ENCODE measurements around the gene AOX1.
"Not testable (repeated sequence)": the region's sequence is repeated elsewhere in the genome, so short reads cannot be mapped to it uniquely, and the experiment has no call there.

Gene AOX1

DNA sequence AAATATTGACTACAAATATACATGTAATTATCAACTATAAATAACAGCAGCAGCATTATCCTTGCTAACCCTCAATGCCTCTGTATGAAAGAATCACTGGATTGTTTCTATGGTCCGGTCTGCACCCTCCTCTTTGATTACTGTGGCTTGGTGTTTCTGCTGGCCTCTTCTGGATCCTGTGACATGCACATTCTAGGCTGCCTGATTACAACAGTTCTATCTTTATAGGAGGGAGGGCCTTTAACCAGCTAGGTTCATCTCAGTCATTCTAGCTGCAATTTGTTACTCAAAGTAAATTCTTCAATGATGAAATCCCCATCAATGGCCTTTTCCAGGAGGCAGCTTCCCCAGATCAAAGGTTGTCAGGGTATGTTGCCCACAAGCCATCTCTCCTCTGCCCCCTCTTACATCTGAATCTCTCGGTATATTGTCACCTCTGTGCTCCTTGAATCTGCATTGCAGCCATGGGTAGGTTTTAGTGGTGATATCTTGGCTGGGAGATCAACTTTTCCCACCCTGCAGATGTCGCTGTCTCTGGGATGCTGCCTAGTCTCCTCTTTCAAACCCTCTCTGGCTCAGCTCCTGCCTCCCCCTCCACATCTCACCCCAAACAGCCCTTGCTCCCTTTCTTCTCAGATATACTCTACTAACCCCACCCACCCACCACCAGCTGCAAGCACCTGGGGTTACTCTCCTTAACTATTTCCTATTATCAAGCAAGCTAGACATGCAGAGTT is 119.7 kb downstream of the AOX1 start:
- no peak for FAIRE-seq

DNA sequence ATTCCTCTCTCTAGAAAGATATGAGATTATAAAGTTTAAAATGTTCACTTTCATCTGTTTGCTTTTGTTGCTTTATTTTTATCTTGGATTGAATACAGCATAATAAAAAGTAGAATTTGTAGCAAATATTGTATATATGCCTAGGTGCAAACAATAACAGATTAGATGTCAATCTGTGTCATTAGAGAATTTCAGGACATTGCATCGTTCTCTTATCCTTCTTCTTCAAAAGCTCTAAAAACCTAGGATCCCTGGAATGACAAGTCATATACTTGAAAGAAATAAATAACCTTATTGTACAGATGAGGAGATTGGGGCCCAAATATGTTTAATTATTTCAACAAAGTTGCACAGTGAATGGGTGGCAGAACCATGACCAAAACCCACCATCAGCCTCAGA is 123.1 kb downstream of the AOX1 start:
- FAIRE-seq, result no peak

DNA sequence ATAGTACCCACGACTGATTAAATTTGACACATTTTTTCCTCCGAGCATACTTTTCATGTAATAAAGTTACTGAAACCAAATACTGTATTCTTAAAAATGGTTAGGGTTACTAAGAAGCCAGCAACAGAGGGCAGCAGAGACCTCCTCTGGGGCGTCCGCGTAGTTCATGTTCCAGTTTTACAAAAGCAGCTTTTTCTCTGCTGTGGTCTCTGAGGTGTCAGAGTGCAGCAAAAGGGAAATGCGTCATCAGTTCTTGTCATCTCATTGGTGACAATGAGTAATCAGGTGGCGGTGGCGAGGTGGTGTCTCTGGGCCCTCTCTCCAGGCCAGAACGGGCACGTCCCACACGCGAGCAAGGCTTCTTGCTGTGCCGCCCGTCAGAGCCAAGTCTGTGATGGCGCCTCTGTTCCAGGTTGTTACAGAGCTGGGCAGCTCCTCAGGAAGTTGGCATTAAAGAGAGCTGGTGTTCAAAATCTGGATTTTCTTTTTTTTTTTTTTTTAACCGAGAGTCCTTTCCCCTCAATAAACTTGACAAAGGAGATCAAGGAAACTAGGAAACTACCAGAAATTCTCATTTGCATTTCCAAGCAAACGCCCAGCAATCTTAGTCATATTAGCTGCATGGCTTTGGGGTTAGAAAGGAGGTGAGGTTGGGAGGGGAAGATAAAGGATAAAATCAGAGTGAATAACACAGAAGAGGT is 127.3 kb downstream of the AOX1 start:
- FAIRE-seq, result no peak

DNA sequence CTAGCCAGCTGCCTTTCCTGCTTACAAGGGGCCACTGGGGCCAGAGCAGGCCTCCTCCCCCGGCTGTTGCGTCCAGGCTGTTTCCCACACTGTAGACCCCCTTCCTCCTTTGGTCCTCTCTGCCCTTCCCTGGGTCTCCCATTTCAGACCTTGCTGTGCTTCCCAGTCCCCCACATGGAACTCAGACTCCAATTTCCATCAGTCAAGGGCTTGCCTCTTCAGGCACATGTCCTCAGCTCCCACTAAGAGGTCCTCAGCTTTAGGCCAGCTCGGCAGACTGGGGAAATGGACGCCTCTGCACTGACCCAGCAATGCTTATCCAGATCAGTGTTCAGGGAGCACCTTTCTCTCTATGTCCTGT is 127.9 kb downstream of the AOX1 start:
- FAIRE-seq, result no peak

DNA sequence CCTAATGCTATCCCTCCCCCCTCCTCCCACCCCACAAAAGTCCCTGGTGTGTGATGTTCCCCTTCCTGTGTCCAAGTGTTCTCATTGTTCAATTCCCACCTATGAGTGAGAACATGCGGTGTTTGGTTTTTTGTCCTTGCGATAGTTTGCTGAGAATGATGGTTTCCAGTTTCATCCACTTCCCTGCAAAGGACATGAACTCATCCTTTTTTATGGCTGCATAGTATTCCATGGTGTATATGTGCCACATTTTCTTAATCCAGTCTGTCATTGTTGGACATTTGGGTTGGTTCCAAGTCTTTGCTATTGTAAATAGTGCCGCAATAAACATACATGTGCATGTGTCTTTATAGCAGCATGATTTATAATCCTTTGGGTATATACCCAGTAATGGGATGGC is 129.2 kb downstream of the AOX1 start:
- FAIRE-seq, result not testable (repeated sequence)

DNA sequence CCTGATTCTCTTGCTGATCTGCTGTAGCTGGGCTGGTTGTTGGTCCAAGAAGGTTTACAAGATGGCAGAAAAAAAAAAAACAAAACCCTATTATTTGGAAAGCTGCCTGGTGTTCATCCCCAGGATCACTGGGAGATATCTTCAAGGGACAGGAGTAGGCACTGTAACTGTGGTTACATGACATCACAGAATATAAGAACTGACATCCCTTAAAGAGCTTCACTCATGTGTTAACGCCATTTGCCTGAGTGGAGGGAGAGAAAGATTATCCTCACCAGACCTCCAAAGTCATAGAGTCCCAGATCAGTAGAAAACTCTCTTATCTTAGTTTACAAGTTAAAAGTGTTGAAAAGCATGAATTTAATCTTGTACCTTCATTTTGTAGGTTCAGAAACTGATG is 130.6 kb downstream of the AOX1 start:
- FAIRE-seq, result no peak

Measured in colon (tissue), 2 donors.